Thoracic aorta (tissue), 2 donors: ENCODE measurements around the gene THRAP3. TPM values are rescaled to one million over a fixed set of nuclear protein-coding genes. Genes with fewer than 3 reads are reported as not detected.

Experiments
- ATAC-seq: fragments of 150-250 bp; one replicate; pipeline ENCODE4 v1.8.0; 2017; ENCODE audit warnings: low read depth; ENCODE audit not compliant: insufficient number of reproducible peaks, low FRiP score
- DNase-seq: peaks from one replicate; pipeline ENCODE4 v3.0.0-alpha.2; 2020; ENCODE audit warnings: low spot score
- H3K27ac ChIP-seq, 2 donors: fragments of 200-600 bp; sonication (generic); 1 replicate in 1 of 2; 2 replicates in 1 of 2; pipeline ENCODE4 v1.5.1; 2016; ENCODE audit warnings: mild to moderate bottlenecking in 2 of 2, moderate library complexity in 2 of 2
- H3K27me3 ChIP-seq: fragments of 200-600 bp; sonication (generic); replicated peaks from 2 replicates; pipeline ENCODE4 v1.6.0; 2016; ENCODE audit warnings: mild to moderate bottlenecking; ENCODE audit not compliant: insufficient read depth
- H3K36me3 ChIP-seq: fragments of 200-600 bp; sonication (generic); one replicate; pipeline ENCODE4 v1.5.1; 2016
- H3K4me1 ChIP-seq, 2 donors: fragments of 200-600 bp; sonication (generic); 1 replicate in 1 of 2; 2 replicates in 1 of 2; pipeline versions ENCODE4 v1.5.1 to v1.6.0; 2016; ENCODE audit warnings: low read depth in 2 of 2, mild to moderate bottlenecking in 1 of 2; ENCODE audit not compliant: control insufficient read depth in 1 of 2
- H3K4me3 ChIP-seq: fragments of 200-600 bp; sonication (generic); 2 replicates; pipeline ENCODE4 v1.5.1; 2016; ENCODE audit warnings: mild to moderate bottlenecking
- H3K9me3 ChIP-seq: fragments of 200-600 bp; sonication (generic); 2 replicates; pipeline ENCODE4 v1.5.1; 2016
- total RNA-seq, 2 donors: library from RNA; depleted of rRNA; stranded (reverse); fragments of >200 nt; gene quantifications; one replicate each; pipeline versions ENCODE4 v1.1.0 to v1.2.3, GENCODE V29; 2016
- TF ChIP-seq, protein P1 (sequence below): fragments of 200-600 bp; sonication (generic); IDR thresholded peaks from one replicate; pipeline ENCODE4 v1.5.1; 2019; ENCODE audit warnings: antibody characterized with exemption

THRAP3 gene
- total RNA-seq, 2 donors from 2014 or later = 49.3 to 111 TPM

- Histone ChIP-seq H3K9me3 (no peaks in the 10 kb centered on the region), H3K27ac (no peak overlapping the region), H3K36me3 (peaks cover 48% of the 10 kb centered on the region), H3K27me3 (no peaks in the 10 kb centered on the region), H3K4me3 (no peak overlapping the region), H3K4me1 (no peaks in the 10 kb centered on the region)
- TF ChIP-seq, protein P1, sequence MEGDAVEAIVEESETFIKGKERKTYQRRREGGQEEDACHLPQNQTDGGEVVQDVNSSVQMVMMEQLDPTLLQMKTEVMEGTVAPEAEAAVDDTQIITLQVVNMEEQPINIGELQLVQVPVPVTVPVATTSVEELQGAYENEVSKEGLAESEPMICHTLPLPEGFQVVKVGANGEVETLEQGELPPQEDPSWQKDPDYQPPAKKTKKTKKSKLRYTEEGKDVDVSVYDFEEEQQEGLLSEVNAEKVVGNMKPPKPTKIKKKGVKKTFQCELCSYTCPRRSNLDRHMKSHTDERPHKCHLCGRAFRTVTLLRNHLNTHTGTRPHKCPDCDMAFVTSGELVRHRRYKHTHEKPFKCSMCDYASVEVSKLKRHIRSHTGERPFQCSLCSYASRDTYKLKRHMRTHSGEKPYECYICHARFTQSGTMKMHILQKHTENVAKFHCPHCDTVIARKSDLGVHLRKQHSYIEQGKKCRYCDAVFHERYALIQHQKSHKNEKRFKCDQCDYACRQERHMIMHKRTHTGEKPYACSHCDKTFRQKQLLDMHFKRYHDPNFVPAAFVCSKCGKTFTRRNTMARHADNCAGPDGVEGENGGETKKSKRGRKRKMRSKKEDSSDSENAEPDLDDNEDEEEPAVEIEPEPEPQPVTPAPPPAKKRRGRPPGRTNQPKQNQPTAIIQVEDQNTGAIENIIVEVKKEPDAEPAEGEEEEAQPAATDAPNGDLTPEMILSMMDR = no peak
- ATAC-seq (no peak), DNase-seq (no peak)
These were observed 71.1 kb downstream of the THRAP3 start for GRCh38 chr1:36295390-36295789.

- TF ChIP-seq, protein P1 = no peak
- Histone ChIP-seq H3K9me3 (no peaks in the 10 kb centered on the region), H3K4me1 (no peaks in the 10 kb centered on the region), H3K27ac (no peak overlapping the region), H3K4me3 (no peak overlapping the region), H3K36me3 (peaks cover 50% of the 10 kb centered on the region), H3K27me3 (no peaks in the 10 kb centered on the region)
- ATAC-seq (no peak), DNase-seq (no peak)
These were observed 72.8 kb downstream of the THRAP3 start for GRCh38 chr1:36297062-36297461.

GRCh38 chr1:36298640-36299039 lies 74.4 kb downstream of the THRAP3 start:
- ATAC-seq = no peak
- H3K27ac ChIP-seq = no peak overlapping the region
- H3K4me1 ChIP-seq = no peaks in the 10 kb centered on the region
- DNase-seq = no peak
- no peaks in the 10 kb centered on the region for H3K27me3 ChIP-seq
- TF ChIP-seq, protein P1 = no peak
- H3K9me3 ChIP-seq = no peaks in the 10 kb centered on the region
- peaks cover 50% of the 10 kb centered on the region for H3K36me3 ChIP-seq
- no peak overlapping the region for H3K4me3 ChIP-seq

DNA sequence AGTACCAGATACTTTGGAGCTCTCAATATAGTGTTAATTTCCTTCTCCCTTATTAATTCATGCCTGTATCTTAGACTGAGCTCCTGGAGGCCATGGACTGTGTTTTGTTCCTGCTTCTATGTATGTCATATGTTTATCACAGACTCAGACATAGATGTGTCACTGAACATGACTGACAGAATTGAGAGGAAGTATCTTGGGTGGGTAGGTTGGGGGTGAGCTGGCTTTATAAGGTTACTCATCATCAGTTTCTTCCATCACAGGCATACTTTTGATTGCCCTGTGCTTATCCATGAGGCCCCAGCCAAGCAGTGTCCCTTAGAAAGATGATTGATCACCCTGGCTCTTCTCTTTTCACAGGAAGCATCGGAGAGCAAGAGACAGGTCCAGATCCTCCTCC lies 76.3 kb downstream of the THRAP3 start:
- Histone ChIP-seq H3K4me3 (no peak overlapping the region), H3K4me1 (peaks cover 0 to 3% of the 10 kb centered on the region in 2 donors), H3K27me3 (no peaks in the 10 kb centered on the region), H3K36me3 (peaks cover 44% of the 10 kb centered on the region), H3K27ac (no peak overlapping the region), H3K9me3 (no peaks in the 10 kb centered on the region)
- DNase-seq (no peak), ATAC-seq (no peak)
- TF ChIP-seq, protein P1 = no peak

GRCh38 chr1:36301220-36301619 lies 77.0 kb downstream of the THRAP3 start:
- TF ChIP-seq, protein P1 = no peak
- no peak for DNase-seq
- no peak for ATAC-seq
- Histone ChIP-seq H3K9me3 (no peaks in the 10 kb centered on the region), H3K4me1 (peaks cover 0 to 10% of the 10 kb centered on the region in 2 donors), H3K27ac (no peak overlapping the region), H3K4me3 (no peak overlapping the region), H3K27me3 (no peaks in the 10 kb centered on the region), H3K36me3 (peaks cover 44% of the 10 kb centered on the region)
